NCI-H2171 (cell line): ENCODE results near the gene HACE1.
"Not testable (repeated sequence)": the region's sequence is repeated elsewhere in the genome, so short reads cannot be mapped to it uniquely, and the experiment has no call there.

ENCODE experiments used
- DNase-seq: peaks from one replicate; lab custom pipeline; 2025; lab: John Stamatoyannopoulos, UW

HACE1 gene

GRCh38 chr6:104737567-104737966 lies 122.2 kb downstream of the HACE1 start:
- DNase-seq, result not testable (repeated sequence)

GRCh38 chr6:104736545-104736944 lies 123.2 kb downstream of the HACE1 start:
- DNase-seq, result no peak

DNA sequence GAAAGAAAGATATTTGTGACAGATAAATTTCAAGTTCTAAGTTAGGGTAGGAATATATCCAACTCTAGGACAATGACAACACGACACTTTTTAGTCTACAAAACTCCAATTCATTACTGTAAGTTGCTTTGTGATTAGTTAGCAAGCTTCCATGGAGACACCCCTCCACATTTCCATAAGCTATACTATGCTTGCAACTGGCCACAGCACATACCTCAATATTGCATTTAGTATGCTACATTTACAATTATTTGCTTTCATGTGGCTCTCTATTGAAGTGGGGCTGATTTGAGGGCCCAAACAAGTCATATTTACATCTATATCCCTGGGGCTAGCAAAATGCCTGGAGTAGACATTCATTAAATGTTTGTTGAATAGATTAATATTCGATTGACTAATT lies 129.3 kb downstream of the HACE1 start:
- no peak for DNase-seq

DNA sequence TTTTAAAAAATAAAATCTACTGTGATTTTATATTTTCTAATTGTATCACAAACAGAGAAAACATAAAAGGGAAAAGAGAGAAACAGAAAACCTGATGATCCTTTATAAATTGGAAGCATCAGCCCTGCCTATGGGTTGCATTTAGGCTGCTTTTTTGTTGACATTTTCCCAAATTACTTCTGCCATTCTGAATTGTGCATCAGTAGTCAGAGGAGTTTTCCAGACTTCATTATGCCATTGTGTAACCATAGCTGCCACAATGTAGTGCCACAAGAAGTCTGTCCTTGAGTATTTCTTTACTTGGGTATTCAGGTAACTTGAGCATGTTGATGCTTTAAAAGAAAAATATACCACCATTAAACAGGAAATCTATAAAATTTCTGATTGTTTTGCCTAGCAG lies 130.3 kb downstream of the HACE1 start:
- no peak for DNase-seq

GRCh38 chr6:104728448-104728847 lies 131.3 kb downstream of the HACE1 start:
- no peak for DNase-seq

- DNase-seq, result no peak
Measured at GRCh38 chr6:104718672-104719071, 141.0 kb downstream of the HACE1 start.

DNA sequence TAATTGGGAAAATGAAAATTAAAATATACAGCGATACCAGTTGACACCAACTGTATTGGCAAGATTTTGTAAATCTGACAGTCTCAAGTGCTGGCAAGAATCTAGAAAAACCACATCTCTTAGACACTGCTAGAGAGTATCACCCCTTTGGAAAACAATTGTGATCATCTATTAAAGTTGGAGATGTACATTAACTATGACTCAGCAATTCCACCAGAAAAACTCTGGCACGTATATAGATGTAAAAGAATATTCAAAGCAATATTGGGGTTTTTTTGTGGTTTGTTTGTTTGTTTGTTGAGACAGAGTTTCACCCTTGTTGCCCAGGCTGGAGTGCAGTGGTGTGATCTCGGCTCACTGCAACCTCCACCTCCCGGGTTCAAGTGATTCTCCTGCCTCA lies 142.9 kb downstream of the HACE1 start:
- DNase-seq, result no peak

DNA sequence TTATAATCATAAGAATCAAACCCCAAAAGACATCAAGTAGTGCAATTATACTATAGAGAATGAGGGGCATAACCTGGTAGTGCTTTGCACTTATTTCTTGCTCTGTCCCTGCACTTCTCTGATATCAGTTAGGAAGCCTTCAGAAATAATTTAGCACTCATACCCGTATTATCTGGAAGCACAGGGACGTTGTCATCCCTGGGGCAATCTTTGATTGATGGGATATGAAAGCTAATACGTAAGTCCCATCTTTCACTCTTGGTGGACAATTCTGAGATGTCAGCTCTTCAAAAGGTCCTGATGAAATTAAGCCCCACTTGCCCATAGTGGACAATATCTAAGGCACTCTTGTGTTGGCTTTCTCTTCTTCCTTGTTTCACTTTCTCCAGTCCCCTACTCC lies 144.9 kb downstream of the HACE1 start:
- DNase-seq, result no peak

GRCh38 chr6:104713982-104714381 lies 145.7 kb downstream of the HACE1 start:
- DNase-seq, result no peak

- DNase-seq, result no peak
Measured at GRCh38 chr6:104711371-104711770, 148.3 kb downstream of the HACE1 start.

DNA sequence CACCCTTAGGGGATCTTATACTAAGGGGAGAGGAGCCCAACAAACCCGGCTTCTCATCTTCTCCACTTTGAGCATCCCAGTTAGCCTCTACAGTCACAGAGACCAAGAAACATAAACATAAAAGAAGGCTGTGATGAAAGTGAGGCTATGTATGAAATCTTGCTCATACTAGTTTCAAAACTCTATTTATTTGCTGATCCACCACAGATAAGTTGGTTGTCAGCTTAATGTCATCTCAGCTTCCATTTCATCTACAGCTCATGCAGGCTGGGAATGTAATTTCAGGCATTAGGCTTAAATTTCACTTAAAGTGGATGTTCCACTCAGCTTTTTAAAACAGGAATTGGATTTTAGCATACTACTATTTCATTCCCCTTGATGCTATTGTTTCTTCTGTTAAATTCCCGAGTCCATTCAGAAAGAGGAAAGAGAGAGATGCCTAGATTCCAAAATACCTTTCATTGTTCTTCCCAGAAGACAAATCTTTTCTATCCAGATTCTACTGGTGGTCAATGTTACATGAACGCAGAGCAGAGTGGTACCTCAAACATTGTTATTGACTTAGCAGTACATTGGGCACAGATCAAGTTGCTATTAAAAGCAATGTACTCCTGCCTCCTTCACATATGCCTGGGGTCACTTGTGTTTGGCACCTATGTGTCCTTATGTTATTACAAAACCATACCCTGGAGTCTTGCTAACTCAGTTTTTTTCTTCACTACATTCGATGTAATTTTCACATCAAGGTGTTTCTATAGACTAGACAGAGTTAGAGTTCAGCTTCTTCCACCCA lies 149.0 kb downstream of the HACE1 start:
- DNase-seq, result no peak

- no peak for DNase-seq
Measured at GRCh38 chr6:104705916-104706442, 153.7 kb downstream of the HACE1 start.

DNA sequence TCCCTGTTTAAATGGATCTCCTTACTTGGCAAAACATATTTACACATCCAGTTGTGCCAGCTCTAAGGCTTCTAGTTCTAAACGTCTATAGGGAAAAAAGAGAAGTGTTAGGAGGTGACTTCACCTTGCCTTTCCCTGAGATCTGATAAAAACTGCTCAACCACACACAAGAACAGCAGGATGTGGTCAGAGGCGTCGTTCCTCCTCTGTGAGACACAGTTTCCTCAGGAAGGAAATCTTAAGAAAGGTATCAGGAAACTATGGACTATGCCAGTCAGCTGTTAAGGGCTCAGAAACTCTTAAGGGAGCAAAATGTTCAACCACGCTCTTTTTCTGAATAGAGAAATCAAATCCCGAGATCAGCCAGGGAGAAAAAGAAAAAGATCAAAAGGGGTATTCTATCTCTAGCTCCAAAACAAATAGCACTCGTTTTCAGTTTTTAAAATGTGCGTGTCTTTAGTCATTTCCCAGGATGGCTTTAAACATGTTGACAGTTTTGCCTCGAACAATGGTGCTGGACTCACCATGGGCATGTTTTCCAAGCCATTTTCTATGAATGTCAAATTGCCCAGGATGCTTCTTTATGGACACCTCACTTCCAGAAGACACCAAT lies 154.5 kb downstream of the HACE1 start:
- DNase-seq, result no peak

- no peak for DNase-seq
Measured at GRCh38 chr6:104704191-104704590, 155.5 kb downstream of the HACE1 start.

DNA sequence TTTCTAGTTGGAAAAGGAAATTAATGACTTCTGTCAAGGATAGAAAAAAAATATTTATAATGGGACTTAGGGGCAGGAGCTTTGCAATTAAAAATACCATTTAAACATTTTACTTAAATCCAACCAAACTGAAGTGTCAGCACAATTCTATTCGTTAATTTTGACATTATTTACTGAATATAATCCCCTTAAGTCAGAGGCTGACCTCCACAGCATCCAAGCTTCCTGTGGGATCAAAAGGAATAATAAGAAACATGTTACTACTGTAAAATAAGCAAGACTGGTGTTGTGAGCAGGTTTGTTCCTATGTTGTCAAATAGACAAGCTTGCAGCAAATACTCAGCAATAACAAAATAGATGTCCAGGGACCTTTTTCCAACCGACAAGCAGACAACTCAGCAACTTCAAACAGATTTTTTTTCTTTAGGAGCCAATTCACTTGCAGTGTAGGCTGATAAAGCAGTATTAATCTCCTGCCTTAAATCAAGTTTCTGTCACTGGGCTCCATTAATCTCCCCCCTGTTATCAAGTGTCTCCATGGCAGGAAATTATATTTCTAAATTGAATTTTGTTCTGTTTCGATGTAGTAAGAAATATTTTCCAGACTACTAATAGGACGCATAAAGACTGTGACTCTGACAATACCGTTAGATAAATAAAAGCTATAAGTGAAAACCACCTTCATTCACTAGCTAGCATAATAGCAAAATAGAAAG lies 157.4 kb downstream of the HACE1 start:
- DNase-seq, result no peak

DNA sequence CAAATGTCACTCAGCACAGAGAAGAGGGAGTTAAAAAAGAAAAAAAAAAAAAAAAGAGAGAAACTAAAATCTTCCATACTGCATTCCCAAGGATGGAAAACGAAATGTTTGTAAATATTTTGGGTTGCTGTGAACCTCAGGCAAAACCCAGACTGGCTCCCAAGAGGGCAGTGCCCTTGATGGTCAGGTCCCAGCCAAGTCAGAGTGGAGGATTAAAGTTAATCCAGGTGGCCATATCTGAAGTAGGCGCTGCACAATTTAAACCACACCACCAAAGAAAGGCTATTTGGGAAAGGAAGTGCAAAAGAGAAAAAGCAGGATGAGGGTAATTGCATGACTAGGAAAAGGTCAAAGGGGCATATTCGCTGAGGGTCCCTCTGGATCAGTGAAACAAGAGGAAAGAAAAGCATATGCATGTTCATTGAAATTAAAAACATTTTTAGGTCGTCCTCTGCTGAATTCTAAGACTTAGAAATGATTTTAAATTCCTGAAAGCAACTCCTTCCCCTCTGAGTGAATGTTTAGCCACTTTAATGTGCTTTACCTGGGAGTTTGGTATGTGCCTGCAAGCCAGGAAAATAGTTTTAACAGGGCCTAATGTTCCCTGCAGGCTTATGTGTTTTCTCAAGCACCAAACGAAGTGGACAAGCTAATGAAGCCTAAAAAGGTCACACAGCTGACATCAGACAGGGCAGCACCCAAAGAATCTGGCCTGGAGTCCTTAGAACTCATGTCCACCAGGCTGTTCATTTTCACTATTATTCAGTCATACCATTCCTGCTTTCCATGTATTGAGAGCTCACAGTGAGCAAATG lies 159.1 kb downstream of the HACE1 start:
- DNase-seq, result no peak

GRCh38 chr6:104699593-104700329 lies 160.0 kb downstream of the HACE1 start:
- no peak for DNase-seq

GRCh38 chr6:104698979-104699378 lies 160.7 kb downstream of the HACE1 start:
- no peak for DNase-seq

- no peak for DNase-seq
Measured at GRCh38 chr6:104692008-104692407, 167.7 kb downstream of the HACE1 start.

DNA sequence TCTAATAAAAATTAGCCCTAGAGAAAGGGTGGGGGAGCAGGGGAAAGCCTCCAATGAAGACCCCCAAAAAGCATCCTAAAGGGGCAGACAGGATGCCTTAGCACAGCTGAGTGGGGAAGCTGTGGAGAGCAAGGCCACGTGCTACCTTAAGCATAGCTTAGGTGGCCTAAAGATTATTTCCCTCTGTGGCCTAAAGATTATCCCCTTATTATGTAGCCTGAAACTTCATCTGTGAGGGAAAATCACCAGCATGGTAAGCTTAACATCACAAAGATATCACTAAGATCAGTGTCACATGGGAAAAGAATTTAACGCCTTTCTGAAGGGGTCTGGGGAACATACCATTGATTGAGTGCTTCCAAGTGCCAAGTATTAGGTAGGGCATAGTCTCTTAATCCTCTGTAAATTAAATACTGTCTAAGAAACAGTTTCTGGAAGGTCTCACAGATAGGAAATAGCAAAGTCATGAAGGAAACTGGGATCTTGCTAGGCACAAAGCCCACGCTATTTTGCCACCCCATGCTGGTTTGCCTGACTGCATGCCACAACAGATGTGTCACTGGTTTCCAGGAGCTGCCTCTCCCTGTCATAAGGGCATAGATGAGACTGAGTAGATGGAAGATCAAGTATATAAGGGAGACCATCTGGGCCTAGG lies 170.0 kb downstream of the HACE1 start:
- no peak for DNase-seq
